Sigmoid colon (tissue), 7 donors: ENCODE measurements around the gene TAS1R3. TPM values are rescaled to one million over a fixed set of nuclear protein-coding genes. Genes with fewer than 3 reads are reported as not detected.

Source experiments
- DNase-seq: peaks from one replicate; pipeline ENCODE4 v3.0.0-alpha.2; 2019
- H3K27ac ChIP-seq, 4 donors: fragments of 200-600 bp; sonication (generic); one replicate each; pipeline ENCODE4 v1.5.1; 2016 to 2019; ENCODE audit warnings: mild to moderate bottlenecking in 1 of 4
- H3K27me3 ChIP-seq, 3 donors: fragments of 200-600 bp; sonication (generic); one replicate each; pipeline ENCODE4 v1.5.1; 2019; ENCODE audit warnings: mild to moderate bottlenecking in 1 of 3
- H3K36me3 ChIP-seq, 4 donors: fragments of 200-600 bp; sonication (generic); one replicate each; pipeline ENCODE4 v1.5.1; 2016 to 2019
- H3K4me1 ChIP-seq, 4 donors: fragments of 200-600 bp; sonication (generic); one replicate each; pipeline ENCODE4 v1.5.1; 2017 to 2019
- H3K4me3 ChIP-seq, 4 donors: fragments of 200-600 bp; sonication (generic); one replicate each; pipeline ENCODE4 v1.5.1; 2017 to 2019; ENCODE audit warnings: mild to moderate bottlenecking in 2 of 4, moderate library complexity in 1 of 4
- H3K9me3 ChIP-seq, 4 donors: fragments of 200-600 bp in 3 of 4; sonication (generic) in 3 of 4; one replicate each; pipeline versions ENCODE4 v1.5.1 to v1.6.1; 2013 to 2019
- CTCF ChIP-seq, 4 experiments: fragments of 450-650 bp in 3 of 4; fragments of 200-600 bp in 1 of 4; IDR thresholded peaks; one replicate each; pipeline ENCODE4 v1.5.1; 2016 to 2019; ENCODE audit warnings: antibody characterized with exemption in 4 of 4, mild to moderate bottlenecking in 3 of 4, moderate library complexity in 2 of 4
- EP300 ChIP-seq, 4 donors: sonication (generic); formaldehyde crosslinking; IDR thresholded peaks; one replicate each; pipeline ENCODE4 v1.6.1; 2017; ENCODE audit warnings: antibody characterized with exemption in 4 of 4
- POLR2A ChIP-seq, 2 donors: fragments of 450-650 bp; IDR thresholded peaks; one replicate each; pipeline ENCODE4 v1.6.1; 2016; ENCODE audit warnings: antibody characterized with exemption in 2 of 2, mild to moderate bottlenecking in 2 of 2, moderate library complexity in 2 of 2
- POLR2AphosphoS5 ChIP-seq, 4 donors: sonication (generic); formaldehyde crosslinking; IDR thresholded peaks; one replicate each; pipeline ENCODE4 v1.6.1; 2017; ENCODE audit warnings: antibody characterized with exemption in 4 of 4
- WGBS, 2 donors: extraction: QIAGEN DNeasy Blood & Tissue Kit; methylation state at CpG; one replicate each; pipeline ENCODE4 v1.1.7; 2013; 5-methylcytosine and 5-hydroxymethylcytosine counted together
- intact Hi-C: fragments of 100-400 bp; cut with DNase I; formaldehyde crosslinking; loops from one replicate; pipeline ENCODE4 v1.15.1; 2023
- polyA plus RNA-seq, 3 donors: library from polyadenylated mRNA; stranded (reverse); fragments of 200-250 nt; gene quantifications; one replicate each; pipeline ENCODE4 v1.2.3, GENCODE V29; 2013
- total RNA-seq, 4 donors: library from RNA; depleted of rRNA; stranded (reverse); fragments of >200 nt; gene quantifications; one replicate each; pipeline ENCODE4 v1.1.0, GENCODE V29; 2016
- donor health status: healthy with polysubstance abuse.
- donor health status: Bipolar disorder and iron deficiency.
- donor health status: healthy.

Gene TAS1R3
- total and polyA plus RNA-seq, 7 donors = 0.60 to 0.64 TPM; not detected in 5

GRCh38 chr1:1295154-1295923, 35.7 kb upstream of the TAS1R3 start:
- no peak for DNase-seq
- no peak overlapping the region for H3K4me3 ChIP-seq
- H3K36me3 ChIP-seq = peaks cover 0 to 44% (median 13%) of the 10 kb centered on the region in 4 donors
- 95% methylated on average over 35 of the region's 35 CpGs for WGBS, 2 donors
- H3K4me1 ChIP-seq = peaks cover 0 to 9% (median 4%) of the 10 kb centered on the region in 4 donors
- intact Hi-C loops = no loop called here
- H3K27ac ChIP-seq = no peak overlapping the region
- TF ChIP-seq CTCF (IDR thresholded peaks at IDR 0.05) (no peak), POLR2A (IDR thresholded peaks at IDR 0.05) (no peak)
- H3K27me3 ChIP-seq = no peaks in the 10 kb centered on the region
- no peaks in the 10 kb centered on the region for H3K9me3 ChIP-seq

- 93 to 94% methylated on average over 62 of the region's 62 CpGs for WGBS, 2 donors
- intact Hi-C loops = no loop called here
- Histone ChIP-seq H3K4me3 (no peak overlapping the region), H3K27ac (no peak overlapping the region), H3K9me3 (no peaks in the 10 kb centered on the region), H3K27me3 (no peaks in the 10 kb centered on the region), H3K4me1 (peaks cover 0 to 4% (median under 1%) of the 10 kb centered on the region in 4 donors), H3K36me3 (peaks cover 0 to 44% (median 13%) of the 10 kb centered on the region in 4 donors)
- no peak for DNase-seq
- TF ChIP-seq POLR2A (IDR thresholded peaks at IDR 0.05) = no peak
- no peak for TF ChIP-seq EP300 (IDR thresholded peaks at IDR 0.05)
- TF ChIP-seq CTCF (IDR thresholded peaks at IDR 0.05) = no peak
- no peak for TF ChIP-seq POLR2AphosphoS5 (IDR thresholded peaks at IDR 0.05)
Measured at GRCh38 chr1:1296070-1297061, 34.7 kb upstream of the TAS1R3 start.

GRCh38 chr1:1297802-1298424, 33.2 kb upstream of the TAS1R3 start:
- H3K36me3 ChIP-seq = peaks cover 0 to 44% (median 13%) of the 10 kb centered on the region in 4 donors
- intact Hi-C loops = no loop called here

More at GRCh38 chr1:1297802-1298424, 33.2 kb upstream of the TAS1R3 start:
- Histone ChIP-seq H3K4me1 (peaks cover 0 to under 1% (median 0%) of the 10 kb centered on the region in 4 donors), H3K4me3 (no peak overlapping the region), H3K27me3 (no peaks in the 10 kb centered on the region), H3K9me3 (no peaks in the 10 kb centered on the region), H3K27ac (no peak overlapping the region)
- WGBS, 2 donors = 93 to 96% methylated on average over 31 of the region's 31 CpGs
- DNase-seq = no peak
- TF ChIP-seq EP300 (IDR thresholded peaks at IDR 0.05) (no peak), CTCF (IDR thresholded peaks at IDR 0.05) (no peak), POLR2AphosphoS5 (IDR thresholded peaks at IDR 0.05) (no peak), POLR2A (IDR thresholded peaks at IDR 0.05) (no peak)
